Measurements from ENCODE around the gene MED13L.

GRCh38 chr12:116317139-116317538 lies 39.6 kb upstream of the MED13L start:
- no peak for TF ChIP-seq POLR2A (IDR thresholded peaks at IDR 0.05; ENCODE audit: low read depth, low read length)
- TF ChIP-seq CTCF (conservative IDR thresholded peaks at IDR 0.05; ENCODE audit: low read depth, low read length): no peak
- no peak for TF ChIP-seq RCOR1 (IDR thresholded peaks at IDR 0.05; ENCODE audit: insufficient replicate concordance, low read length)
